ENCODE measurements around the gene OTOG.
"Not testable (repeated sequence)": the region's sequence is repeated elsewhere in the genome, so short reads cannot be mapped to it uniquely, and the experiment has no call there.

The OTOG gene

DNA sequence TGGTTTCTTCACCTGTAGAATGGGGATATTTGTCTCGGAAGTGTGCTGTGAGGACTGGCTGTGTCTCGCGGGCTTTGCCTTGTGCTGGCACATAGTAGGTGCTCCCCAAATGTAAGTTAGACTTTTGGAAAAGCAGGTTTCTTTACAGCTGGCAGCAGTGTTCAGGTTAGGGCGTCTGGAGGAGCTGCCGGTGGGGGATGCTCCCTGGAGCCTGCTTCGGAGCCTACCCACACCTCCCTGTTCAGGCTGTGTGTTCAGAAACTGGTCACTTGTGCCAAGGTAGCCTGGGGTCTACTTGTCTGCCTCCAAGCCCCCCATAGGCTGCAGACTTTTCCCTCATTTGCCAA lies 60.0 kb downstream of the OTOG start:
- DNase-seq, result no peak

- no peak for DNase-seq
These were observed 60.8 kb downstream of the OTOG start for GRCh38 chr11:17607591-17608570.

- DNase-seq, result no peak
These were observed 61.8 kb downstream of the OTOG start for GRCh38 chr11:17608821-17609220.

DNA sequence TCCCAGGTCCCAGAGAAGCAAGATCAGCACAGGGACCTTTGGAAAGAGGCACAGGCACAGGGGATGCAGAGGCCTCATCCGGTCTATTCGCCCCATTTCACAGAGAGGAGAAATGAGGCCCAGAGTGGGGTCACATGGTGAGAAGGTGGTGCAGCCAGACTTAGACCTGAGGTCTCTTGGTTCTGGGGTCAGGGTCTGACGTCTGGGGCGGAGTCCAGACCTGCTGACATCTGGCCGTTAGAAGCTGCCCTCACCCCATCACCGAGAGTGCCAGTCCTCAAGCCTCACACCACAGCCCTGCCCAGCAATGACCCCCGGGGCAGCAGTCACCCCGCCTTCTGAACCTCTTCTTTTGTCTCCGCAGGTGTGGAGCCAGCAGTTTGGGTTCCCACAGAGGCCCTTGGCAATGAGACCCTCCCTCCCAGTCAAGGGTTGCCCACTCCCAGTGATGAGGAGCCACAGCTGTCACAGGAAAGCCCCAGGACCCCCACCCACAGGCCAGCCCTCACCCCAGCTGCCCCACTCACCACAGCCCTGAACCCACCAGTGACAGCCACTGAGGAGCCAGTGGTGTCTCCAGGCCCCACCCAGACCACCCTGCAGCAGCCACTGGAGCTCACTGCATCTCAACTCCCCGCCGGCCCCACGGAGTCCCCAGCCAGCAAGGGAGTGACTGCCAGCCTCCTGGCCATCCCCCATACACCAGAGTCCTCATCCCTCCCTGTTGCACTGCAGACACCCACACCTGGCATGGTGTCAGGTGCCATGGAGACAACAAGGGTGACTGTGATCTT lies 62.4 kb downstream of the OTOG start:
- no peak for DNase-seq

GRCh38 chr11:17610085-17610894 lies 63.2 kb downstream of the OTOG start:
- no peak for DNase-seq

DNA sequence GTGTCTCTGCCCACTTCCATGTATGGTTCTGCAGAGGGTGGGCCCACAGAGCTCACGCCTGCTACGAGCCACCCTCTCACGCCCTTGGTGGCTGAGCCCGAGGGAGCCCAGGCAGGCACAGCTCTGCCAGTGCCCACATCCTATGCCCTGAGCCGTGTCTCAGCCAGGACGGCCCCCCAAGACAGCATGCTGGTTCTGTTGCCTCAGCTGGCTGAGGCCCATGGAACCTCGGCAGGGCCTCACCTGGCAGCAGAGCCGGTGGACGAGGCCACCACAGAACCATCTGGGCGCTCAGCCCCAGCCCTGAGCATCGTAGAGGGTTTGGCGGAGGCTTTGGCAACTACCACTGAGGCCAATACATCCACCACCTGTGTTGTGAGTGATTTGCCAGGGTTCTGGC lies 64.0 kb downstream of the OTOG start:
- DNase-seq, result no peak

DNA sequence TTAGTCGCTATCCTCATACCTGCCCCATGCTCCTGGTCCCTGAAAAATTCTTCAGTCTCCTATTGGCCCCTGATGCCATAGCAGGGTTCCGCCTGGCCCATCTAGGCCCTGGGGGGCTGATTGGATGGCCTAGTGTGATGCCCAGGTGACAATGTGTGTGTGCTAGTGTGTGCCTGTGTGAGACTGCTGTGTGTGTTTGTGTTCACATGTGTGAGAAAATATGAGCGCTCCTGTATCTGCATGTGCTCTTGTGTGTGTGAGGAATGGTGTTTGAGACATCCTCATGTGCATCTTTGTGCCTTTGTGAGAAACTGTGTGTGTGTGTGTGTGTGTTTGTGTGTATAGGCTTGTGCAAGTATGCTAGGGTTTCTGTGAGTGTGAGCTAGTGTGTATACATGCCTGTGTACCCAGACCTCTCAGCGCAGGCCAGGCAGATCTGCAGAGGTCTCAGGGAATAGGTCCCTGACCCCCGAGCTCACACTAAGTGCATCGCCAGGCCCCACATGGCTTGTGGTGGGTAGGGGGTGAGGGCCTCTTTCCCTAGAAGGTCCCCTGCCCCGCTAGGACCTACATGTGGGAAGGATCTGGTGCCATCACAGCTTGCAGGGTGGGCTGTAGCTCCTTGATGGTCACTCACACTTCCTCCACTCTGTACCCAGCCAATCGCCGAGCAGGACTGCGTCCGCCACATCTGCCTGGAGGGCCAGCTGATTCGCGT lies 64.6 kb downstream of the OTOG start:
- DNase-seq, result no peak

DNA sequence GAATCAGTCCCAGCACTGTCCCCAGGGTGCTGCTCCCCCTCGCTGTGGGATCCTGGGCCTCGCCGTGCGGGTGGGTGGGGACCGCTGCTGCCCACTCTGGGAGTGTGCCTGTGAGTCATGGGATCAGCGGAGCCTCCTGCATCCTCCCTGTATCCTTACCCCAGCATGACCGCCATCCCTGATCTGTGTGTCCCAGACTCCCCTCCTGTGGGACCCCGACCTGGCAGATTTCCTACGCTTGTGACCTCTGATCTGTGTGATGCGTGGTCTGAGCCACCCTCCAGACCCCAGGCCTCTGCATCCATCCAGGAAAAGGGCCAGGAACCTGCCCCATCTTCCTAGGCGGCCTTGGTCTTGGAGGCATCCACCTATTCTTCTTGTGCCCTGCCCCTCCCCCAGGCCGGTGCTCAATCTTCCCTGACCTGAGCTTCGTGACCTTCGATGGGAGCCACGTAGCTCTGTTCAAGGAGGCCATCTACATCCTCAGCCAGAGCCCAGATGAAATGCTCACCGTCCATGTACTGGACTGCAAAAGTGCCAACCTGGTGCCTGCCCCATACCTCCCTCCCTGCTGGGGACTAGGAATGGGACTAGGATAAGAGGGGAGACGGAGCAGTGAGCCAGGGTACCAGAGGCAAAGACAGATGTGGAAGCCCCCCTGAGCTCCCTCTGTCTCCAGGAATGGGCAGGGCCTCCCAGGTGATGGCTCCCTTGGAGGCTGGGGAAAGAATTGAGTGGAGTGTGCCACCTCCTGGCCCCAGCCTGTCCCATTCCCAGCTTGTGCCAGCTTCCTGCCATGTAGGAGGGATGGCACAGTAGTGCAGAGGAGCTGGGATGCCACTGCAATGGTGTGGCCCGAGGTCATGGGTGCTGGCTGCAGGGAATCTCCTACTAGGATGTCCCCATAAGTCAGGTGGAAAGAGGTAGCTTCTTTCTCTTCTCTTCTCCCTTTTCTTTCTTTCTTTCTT lies 65.4 kb downstream of the OTOG start:
- DNase-seq, result no peak

- DNase-seq, result no peak
These were observed 66.4 kb downstream of the OTOG start for GRCh38 chr11:17613428-17613962.

GRCh38 chr11:17613983-17614382 lies 66.9 kb downstream of the OTOG start:
- DNase-seq, result no peak

DNA sequence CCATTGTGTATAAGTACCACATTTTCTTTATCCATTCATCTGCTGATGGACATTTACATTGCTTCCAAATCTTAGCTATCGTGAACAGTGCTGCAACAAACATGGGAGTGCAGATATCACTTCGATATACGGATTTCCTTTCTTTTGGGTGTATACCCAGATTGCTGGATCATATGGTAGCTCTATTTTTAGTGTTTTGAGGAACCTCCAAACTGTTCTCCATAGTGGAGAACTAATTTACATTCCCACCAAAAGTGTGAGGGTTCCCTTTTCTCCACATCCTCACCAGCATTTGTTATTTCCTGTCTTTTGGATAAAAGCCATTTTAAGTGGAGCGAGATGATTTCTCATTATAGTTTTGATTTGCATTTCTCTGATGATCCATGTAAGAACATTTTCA lies 75.7 kb downstream of the OTOG start:
- not testable (repeated sequence) for DNase-seq

DNA sequence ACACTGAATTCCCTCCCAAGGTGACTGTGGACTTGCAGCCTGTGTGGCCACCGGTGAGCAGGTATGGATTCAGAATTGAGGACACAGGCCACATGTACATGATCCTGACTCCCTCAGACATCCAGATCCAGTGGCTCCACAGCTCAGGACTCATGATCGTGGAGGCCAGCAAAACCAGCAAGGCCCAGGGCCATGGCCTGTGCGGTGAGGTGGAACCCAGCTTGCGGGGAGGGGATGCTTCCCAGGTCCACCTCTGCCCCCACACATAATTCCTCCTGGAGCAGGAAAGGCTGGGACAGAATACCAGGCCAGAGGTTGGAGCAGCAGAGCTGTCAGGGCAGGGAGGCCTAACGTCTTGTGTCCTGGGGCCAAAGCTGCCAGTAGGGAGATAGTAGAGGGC lies 82.1 kb downstream of the OTOG start:
- DNase-seq, result no peak

- DNase-seq, result no peak
These were observed 83.9 kb downstream of the OTOG start for GRCh38 chr11:17630936-17631335.

DNA sequence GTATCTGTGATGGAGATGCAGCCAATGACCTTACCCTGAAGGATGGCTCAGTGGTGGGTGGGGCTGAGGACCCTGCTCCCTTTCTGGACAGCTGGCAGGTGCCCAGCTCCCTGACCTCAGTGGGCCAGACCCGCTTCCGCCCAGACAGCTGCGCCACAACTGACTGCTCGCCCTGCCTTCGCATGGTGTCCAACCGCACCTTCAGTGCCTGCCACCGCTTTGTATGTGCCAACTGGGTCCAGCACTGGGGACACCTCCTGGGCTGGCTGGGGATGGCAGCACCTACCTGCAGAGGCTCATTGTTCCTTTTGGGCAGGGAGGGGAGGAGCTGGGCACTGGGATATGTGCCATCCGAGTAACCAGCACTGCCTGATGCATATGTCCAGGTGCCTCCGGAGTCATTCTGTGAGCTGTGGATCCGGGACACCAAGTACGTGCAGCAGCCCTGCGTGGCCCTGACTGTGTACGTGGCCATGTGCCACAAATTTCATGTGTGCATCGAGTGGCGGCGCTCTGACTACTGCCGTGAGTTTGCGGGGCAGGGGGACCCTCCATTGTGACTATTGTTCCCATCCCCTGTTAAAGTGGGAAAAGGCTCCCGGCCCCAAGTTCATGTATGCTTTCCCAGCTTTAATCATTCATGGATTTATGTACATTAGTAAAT lies 84.8 kb downstream of the OTOG start:
- no peak for DNase-seq

DNA sequence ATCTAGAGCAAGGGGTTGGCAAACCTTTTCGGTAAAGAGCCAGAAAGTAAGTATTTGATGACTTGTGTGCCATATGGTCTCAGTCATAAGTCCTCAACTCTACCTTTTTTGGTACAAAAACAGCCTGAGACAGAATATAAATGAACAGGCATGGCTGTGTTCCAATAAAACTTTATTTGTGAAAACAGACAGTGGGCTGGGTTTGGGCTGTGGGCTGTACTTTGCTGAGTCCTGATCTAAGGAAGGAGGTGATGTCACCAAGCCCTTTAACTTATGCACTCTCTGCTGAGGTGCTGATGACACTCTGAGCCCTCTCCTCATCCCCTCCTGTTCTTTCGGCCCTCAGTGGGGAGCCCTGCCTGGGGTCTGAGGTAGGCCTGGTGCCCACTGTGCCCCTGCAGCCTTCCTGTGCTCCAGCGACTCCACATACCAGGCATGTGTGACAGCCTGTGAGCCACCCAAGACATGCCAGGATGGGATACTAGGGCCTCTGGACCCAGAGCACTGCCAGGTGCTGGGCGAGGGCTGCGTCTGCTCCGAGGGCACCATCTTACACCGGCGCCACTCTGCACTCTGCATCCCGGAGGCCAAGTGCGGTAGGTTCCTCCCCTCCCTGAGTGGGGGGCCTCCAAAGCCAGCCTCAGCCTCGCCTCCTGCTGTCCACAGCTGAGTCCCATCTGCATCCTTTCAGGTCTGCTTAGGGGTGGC lies 86.4 kb downstream of the OTOG start:
- no peak for DNase-seq

GRCh38 chr11:17633987-17634775 lies 87.1 kb downstream of the OTOG start:
- no peak for DNase-seq

- DNase-seq, result no peak
These were observed 87.9 kb downstream of the OTOG start for GRCh38 chr11:17634776-17635550.

GRCh38 chr11:17635551-17635938 lies 88.5 kb downstream of the OTOG start:
- no peak for DNase-seq

Measured in NCI-H2029 (cell line).